ENCODE data around the gene LSM14B. TPM values are rescaled to one million over a fixed set of nuclear protein-coding genes. Genes with fewer than 3 reads are reported as not detected.
"Not testable (repeated sequence)": the region's sequence is repeated elsewhere in the genome, so short reads cannot be mapped to it uniquely, and the experiment has no call there.

The LSM14B gene
- total RNA-seq, 2 donors from 2014 or later = 39.7 to 87.1 TPM

- intact Hi-C loops (cut with DNase I) = no loop called here
- Histone ChIP-seq H3K4me3 (no peak overlapping the region), H3K4me1 (replicated peaks) (no peaks in the 10 kb centered on the region), H3K27ac (no peak overlapping the region), H3K9me3 (no peaks in the 10 kb centered on the region), H3K36me3 (no peaks in the 10 kb centered on the region), H3K27me3 (replicated peaks; ENCODE audit: insufficient read depth) (no peaks in the 10 kb centered on the region)
- DNase-seq (ENCODE audit: low spot score) = no peak
- 96% methylated on average over 6 of the region's 6 CpGs for WGBS
- TF ChIP-seq CTCF (IDR thresholded peaks at IDR 0.05) (no peak), POLR2A (IDR thresholded peaks at IDR 0.05) (no peak), POLR2AphosphoS5 (IDR thresholded peaks at IDR 0.05) (no peak)
Measured at GRCh38 chr20:62111148-62111547, 11.1 kb upstream of the LSM14B start.

GRCh38 chr20:62112368-62112767 is 9.9 kb upstream of the LSM14B start:
- H3K4me1 ChIP-seq (replicated peaks) = no peaks in the 10 kb centered on the region
- H3K27ac ChIP-seq = no peak overlapping the region
- no peak overlapping the region for H3K4me3 ChIP-seq
- H3K9me3 ChIP-seq = no peaks in the 10 kb centered on the region
- no peak for DNase-seq (ENCODE audit: low spot score)
- intact Hi-C loops (cut with DNase I) = no loop called here
- WGBS = 86% methylated on average over 6 of the region's 6 CpGs
- H3K36me3 ChIP-seq = no peaks in the 10 kb centered on the region
- H3K27me3 ChIP-seq (replicated peaks; ENCODE audit: insufficient read depth) = no peaks in the 10 kb centered on the region
- TF ChIP-seq CTCF (IDR thresholded peaks at IDR 0.05) (no peak), POLR2A (IDR thresholded peaks at IDR 0.05) (no peak), POLR2AphosphoS5 (IDR thresholded peaks at IDR 0.05) (no peak)

- no peaks in the 10 kb centered on the region for H3K27me3 ChIP-seq (replicated peaks; ENCODE audit: insufficient read depth)
- no peak overlapping the region for H3K4me3 ChIP-seq
- no peaks in the 10 kb centered on the region for H3K36me3 ChIP-seq
- intact Hi-C loops (cut with DNase I) = no loop called here
- 34% methylated on average over 8 of the region's 8 CpGs for WGBS
- no peaks in the 10 kb centered on the region for H3K9me3 ChIP-seq
- DNase-seq (ENCODE audit: low spot score) = no peak
- TF ChIP-seq POLR2A (IDR thresholded peaks at IDR 0.05) (no peak), POLR2AphosphoS5 (IDR thresholded peaks at IDR 0.05) (no peak), CTCF (IDR thresholded peaks at IDR 0.05) (no peak)
- no peaks in the 10 kb centered on the region for H3K4me1 ChIP-seq (replicated peaks)
- H3K27ac ChIP-seq = no peak overlapping the region
Measured at GRCh38 chr20:62114894-62115293, 7.4 kb upstream of the LSM14B start.

- H3K36me3 ChIP-seq; H3K27me3 ChIP-seq (replicated peaks; ENCODE audit: insufficient read depth); DNase-seq (ENCODE audit: low spot score); H3K4me3 ChIP-seq; H3K4me1 ChIP-seq (replicated peaks); intact Hi-C loops (cut with DNase I); H3K9me3 ChIP-seq; H3K27ac ChIP-seq: not testable (repeated sequence)
- WGBS = 82% methylated on average over 7 of the region's 7 CpGs
Measured at GRCh38 chr20:62115800-62116407, 6.4 kb upstream of the LSM14B start.

- intact Hi-C loops (cut with DNase I) = no loop called here
- Histone ChIP-seq H3K27me3 (replicated peaks; ENCODE audit: insufficient read depth) (no peaks in the 10 kb centered on the region), H3K4me3 (no peak overlapping the region), H3K36me3 (no peaks in the 10 kb centered on the region), H3K4me1 (replicated peaks) (no peaks in the 10 kb centered on the region), H3K9me3 (no peaks in the 10 kb centered on the region), H3K27ac (no peak overlapping the region)
- no peak for DNase-seq (ENCODE audit: low spot score)
- TF ChIP-seq CTCF (IDR thresholded peaks at IDR 0.05) (no peak), POLR2A (IDR thresholded peaks at IDR 0.05) (no peak)
- 74% methylated on average over 38 of the region's 38 CpGs for WGBS
Measured at GRCh38 chr20:62116558-62117361, 5.5 kb upstream of the LSM14B start.

Measured in prostate gland (tissue), 2 donors.